Stimulated activated CD4-positive, alpha-beta T cell treated with anti-CD3 and anti-CD28 coated beads, Interleukin-1b, Interleukin-23, amount 100 ng/mL, for 1 hour (primary cell): ENCODE results near the gene SLC22A4.

ENCODE experiments used
- DNase-seq, 2 donors: peaks; one replicate each; pipeline ENCODE4 v3.0.0-alpha.2; 2020; ENCODE audit warnings: low read depth in 2 of 2

The SLC22A4 gene

GRCh38 chr5:132293992-132294727 is at the start of gene SLC22A4:
SLC22A4 (plus strand) TSS chr5:132294394; CDS start chr5:132294617, 223 bp downstream.
- DNase-seq, result peak; percentile 26 to 68

- DNase-seq, result no peak
Measured at GRCh38 chr5:132245593-132245992, 48.6 kb upstream of the SLC22A4 start.

- DNase-seq, result no peak
Measured at GRCh38 chr5:132246806-132247205, 47.4 kb upstream of the SLC22A4 start.

- DNase-seq, result no peak
Measured at GRCh38 chr5:132250547-132250946, 43.6 kb upstream of the SLC22A4 start.

GRCh38 chr5:132251220-132251725 is 42.9 kb upstream of the SLC22A4 start:
- DNase-seq, result no peak

GRCh38 chr5:132253008-132253441 is 41.2 kb upstream of the SLC22A4 start:
- DNase-seq, result no peak

- no peak for DNase-seq
Measured at GRCh38 chr5:132253452-132254320, 40.5 kb upstream of the SLC22A4 start.

GRCh38 chr5:132254321-132254977 is 39.7 kb upstream of the SLC22A4 start:
- no peak for DNase-seq

- DNase-seq, result no peak
Measured at GRCh38 chr5:132256086-132256782, 38.0 kb upstream of the SLC22A4 start.

GRCh38 chr5:132256783-132257130 is 37.4 kb upstream of the SLC22A4 start:
- no peak for DNase-seq

GRCh38 chr5:132257131-132258101 is 36.8 kb upstream of the SLC22A4 start, which contains the start of gene PDLIM4:
PDLIM4 (plus strand) TSS chr5:132257696; CDS start chr5:132257735, 39 bp downstream.
- no peak for DNase-seq

- no peak for DNase-seq
Measured at GRCh38 chr5:132258102-132259068, 35.8 kb upstream of the SLC22A4 start.

GRCh38 chr5:132259069-132259851 is 34.9 kb upstream of the SLC22A4 start:
- DNase-seq, result no peak

- DNase-seq, result no peak
Measured at GRCh38 chr5:132260051-132260450, 34.1 kb upstream of the SLC22A4 start.

GRCh38 chr5:132260714-132261551 is 33.3 kb upstream of the SLC22A4 start:
- DNase-seq, result peak in 1 of 2 donors; percentile 18

GRCh38 chr5:132261881-132262845 is 32.0 kb upstream of the SLC22A4 start:
- DNase-seq, result no peak
